Transverse colon (tissue), 4 donors: ENCODE results near the gene RHOBTB3. TPM values are rescaled to one million over a fixed set of nuclear protein-coding genes. Genes with fewer than 3 reads are reported as not detected.

Experiments
- DNase-seq: peaks from one replicate; pipeline ENCODE4 v3.0.0-alpha.2; 2019
- H3K27ac ChIP-seq, 4 donors: fragments of 200-600 bp; sonication (generic); 2 replicates each; pipeline ENCODE4 v1.5.1; 2016 to 2018; ENCODE audit warnings: inconsistent platforms in 4 of 4
- H3K27me3 ChIP-seq: fragments of 200-600 bp; sonication (generic); 2 replicates; pipeline ENCODE4 v1.5.1; 2017; ENCODE audit warnings: inconsistent platforms
- H3K36me3 ChIP-seq, 4 donors: fragments of 200-600 bp; sonication (generic); 2 replicates each; pipeline ENCODE4 v1.5.1; 2017 to 2019; ENCODE audit warnings: inconsistent platforms in 4 of 4
- H3K4me1 ChIP-seq, 4 donors: fragments of 200-600 bp; sonication (generic); 2 replicates each; pipeline ENCODE4 v1.5.1; 2017 to 2020; ENCODE audit warnings: inconsistent platforms in 4 of 4
- H3K4me3 ChIP-seq, 4 donors: fragments of 200-600 bp; sonication (generic); 1 replicate in 1 of 4; 2 replicates in 3 of 4; pipeline versions ENCODE4 v1.5.1 to v1.6.1; 2017 to 2019; ENCODE audit warnings: inconsistent platforms in 4 of 4
- H3K9me3 ChIP-seq, 2 donors: fragments of 200-600 bp; sonication (generic); 2 replicates each; pipeline ENCODE4 v1.5.1; 2017 to 2019; ENCODE audit warnings: inconsistent platforms in 2 of 2
- CTCF ChIP-seq, 5 experiments: fragments of 200-600 bp in 3 of 5; fragments of 450-650 bp in 2 of 5; sonication (generic) in 3 of 5; IDR thresholded peaks; 1 replicate in 2 of 5; 2 replicates in 3 of 5; pipeline ENCODE4 v1.5.1; 2016 to 2017; ENCODE audit warnings: antibody characterized with exemption in 5 of 5, inconsistent platforms in 3 of 5, mild to moderate bottlenecking in 2 of 5, moderate library complexity in 1 of 5
- EP300 ChIP-seq: sonication (generic); formaldehyde crosslinking; IDR thresholded peaks from one replicate; pipeline ENCODE4 v1.6.1; 2017; ENCODE audit warnings: antibody characterized with exemption, low read depth
- POLR2A ChIP-seq: fragments of 450-650 bp; IDR thresholded peaks from one replicate; pipeline ENCODE4 v1.6.1; 2016; ENCODE audit warnings: antibody characterized with exemption, mild to moderate bottlenecking, moderate library complexity
- POLR2AphosphoS5 ChIP-seq, 3 donors: sonication (generic); formaldehyde crosslinking; IDR thresholded peaks; one replicate each; pipeline ENCODE4 v1.6.1; 2016; ENCODE audit warnings: antibody characterized with exemption in 3 of 3
- WGBS, 2 donors: methylation state at CpG; one replicate each; pipeline ENCODE4 v1.1.5; 2018; ENCODE audit warnings: low coverage in 1 of 2; 5-methylcytosine and 5-hydroxymethylcytosine counted together
- in situ Hi-C, 4 donors: fragments of 200-750 bp; cut with MboI; loops; one replicate each; pipeline versions ENCODE4 v1.15.0 to v1.15.1; 2017; ENCODE audit warnings: low sequenced_read_pairs in 3 of 4, low pct_ligation_motif_present in 1 of 4, low pct_unique_long_range_greater_than_20kb in 1 of 4
- intact Hi-C: fragments of 100-400 bp; cut with DNase I; formaldehyde crosslinking; loops from one replicate; pipeline ENCODE4 v1.15.1; 2023; ENCODE audit warnings: low total_unique reads
- total RNA-seq, 4 donors: library from RNA; depleted of rRNA; stranded (reverse); fragments of >200 nt; gene quantifications; one replicate each; pipeline ENCODE4 v1.1.0, GENCODE V29; 2016

Gene RHOBTB3
- total RNA-seq, 4 donors from 2014 or later: 53.0 to 143 (median 84.2) TPM

GRCh38 chr5:95786821-95787418 lies 55.8 kb downstream of the RHOBTB3 start:
- H3K27ac ChIP-seq: no peak overlapping the region
- H3K4me1 ChIP-seq: no peaks in the 10 kb centered on the region
- peaks cover 0 to 13% (median 3%) of the 10 kb centered on the region in 4 donors for H3K36me3 ChIP-seq

GRCh38 chr5:95788493-95788892 lies 57.4 kb downstream of the RHOBTB3 start:
- Histone ChIP-seq H3K27me3 (no peaks in the 10 kb centered on the region), H3K36me3 (peaks cover 0 to 20% (median 3%) of the 10 kb centered on the region in 4 donors), H3K27ac (no peak overlapping the region), H3K4me3 (no peak overlapping the region), H3K9me3 (no peaks in the 10 kb centered on the region), H3K4me1 (no peaks in the 10 kb centered on the region)
- TF ChIP-seq POLR2AphosphoS5 (IDR thresholded peaks at IDR 0.05) (no peak), CTCF (IDR thresholded peaks at IDR 0.05) (no peak), POLR2A (no peak), EP300 (no peak)
- in situ Hi-C loops (no loop called here), intact Hi-C loops (no loop called here)
- no peak for DNase-seq
- WGBS, 2 donors: 88 to 94% methylated on average over 7 to 8 of the region's 8 CpGs

More at GRCh38 chr5:95786821-95787418, 55.8 kb downstream of the RHOBTB3 start:
- intact Hi-C loops: no loop called here
- H3K9me3 ChIP-seq: no peaks in the 10 kb centered on the region
- in situ Hi-C loops: no loop called here
- WGBS, 2 donors: 92 to 100% methylated on average over 3 of the region's 3 CpGs
- H3K27me3 ChIP-seq: no peaks in the 10 kb centered on the region
- DNase-seq: no peak
- no peak for TF ChIP-seq EP300
- TF ChIP-seq POLR2A: no peak
- no peak for TF ChIP-seq POLR2AphosphoS5 (IDR thresholded peaks at IDR 0.05)
- TF ChIP-seq CTCF (IDR thresholded peaks at IDR 0.05): no peak
- H3K4me3 ChIP-seq: no peak overlapping the region

GRCh38 chr5:95791751-95792150 lies 60.6 kb downstream of the RHOBTB3 start:
- 75 to 92% methylated on average over 2 to 6 of the region's 6 CpGs for WGBS, 2 donors
- Histone ChIP-seq H3K9me3 (no peaks in the 10 kb centered on the region), H3K36me3 (peaks cover 0 to 18% (median 3%) of the 10 kb centered on the region in 4 donors), H3K4me3 (no peak overlapping the region), H3K4me1 (no peaks in the 10 kb centered on the region), H3K27me3 (no peaks in the 10 kb centered on the region), H3K27ac (no peak overlapping the region)
- in situ Hi-C loops: no loop called here
- no peak for DNase-seq
- intact Hi-C loops: no loop called here
- TF ChIP-seq POLR2AphosphoS5 (IDR thresholded peaks at IDR 0.05) (no peak), CTCF (IDR thresholded peaks at IDR 0.05) (no peak), POLR2A (no peak), EP300 (no peak)

GRCh38 chr5:95794070-95794516 lies 63.0 kb downstream of the RHOBTB3 start:
- intact Hi-C loops (no loop called here), in situ Hi-C loops (no loop called here)
- no peaks in the 10 kb centered on the region for H3K27me3 ChIP-seq
- no peak overlapping the region for H3K27ac ChIP-seq
- no peaks in the 10 kb centered on the region for H3K4me1 ChIP-seq
- TF ChIP-seq POLR2A (no peak), POLR2AphosphoS5 (IDR thresholded peaks at IDR 0.05) (no peak), EP300 (no peak), CTCF (IDR thresholded peaks at IDR 0.05) (no peak)
- WGBS, 2 donors: 79 to 90% methylated on average over 3 of the region's 3 CpGs
- peaks cover 0 to 13% (median 3%) of the 10 kb centered on the region in 4 donors for H3K36me3 ChIP-seq
- H3K9me3 ChIP-seq: no peaks in the 10 kb centered on the region
- no peak for DNase-seq
- H3K4me3 ChIP-seq: no peak overlapping the region
